Measurements from ENCODE around the gene IL1R2.

DNA sequence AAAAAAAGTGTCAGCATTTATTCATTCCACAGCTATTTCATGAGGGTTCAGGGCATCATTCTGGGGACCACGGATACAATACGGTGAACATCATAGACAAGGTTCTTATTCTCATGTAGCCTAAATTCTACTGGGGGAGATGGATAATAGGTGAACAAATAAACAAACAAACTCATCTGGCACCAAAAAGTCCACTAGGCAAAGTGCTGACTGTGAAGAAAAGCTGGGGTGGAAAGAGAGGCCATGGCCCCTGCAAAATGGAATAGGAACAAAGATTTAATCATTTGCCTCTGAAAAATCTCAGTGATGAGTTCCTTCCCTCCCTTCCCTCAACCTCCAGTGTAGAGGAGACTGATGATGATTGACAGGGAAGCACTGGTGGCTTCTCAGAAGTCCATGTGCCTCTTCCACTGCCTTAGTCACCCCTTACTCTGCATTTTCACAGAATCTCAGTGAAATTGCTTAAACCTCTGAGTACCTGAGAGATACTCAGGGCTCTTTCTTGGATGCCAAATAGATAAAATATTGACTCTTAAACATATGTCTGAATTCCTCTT is 81.5 kb downstream of the IL1R2 start:
- TF ChIP-seq CTCF (conservative IDR thresholded peaks at IDR 0.05 in 1 of 2, IDR thresholded peaks at IDR 0.05 in 1 of 2; ENCODE audit: low read depth in 1 of 2, low read length in 2 of 2) (no peak), EZH2 (IDR thresholded peaks at IDR 0.05; ENCODE audit: low read length, missing control alignments) (no peak)
